GM18517 (cell line): Measurements from ENCODE around the gene HMCN2.

Experiments used
- ATAC-seq: cut with Tn5 transposase; IDR thresholded peaks from one replicate; pipeline ENCODE4 v1.9.1; 2021; ENCODE audit warnings: mild to moderate bottlenecking, moderate library complexity; ENCODE audit not compliant: unreplicated experiment

Gene HMCN2

DNA sequence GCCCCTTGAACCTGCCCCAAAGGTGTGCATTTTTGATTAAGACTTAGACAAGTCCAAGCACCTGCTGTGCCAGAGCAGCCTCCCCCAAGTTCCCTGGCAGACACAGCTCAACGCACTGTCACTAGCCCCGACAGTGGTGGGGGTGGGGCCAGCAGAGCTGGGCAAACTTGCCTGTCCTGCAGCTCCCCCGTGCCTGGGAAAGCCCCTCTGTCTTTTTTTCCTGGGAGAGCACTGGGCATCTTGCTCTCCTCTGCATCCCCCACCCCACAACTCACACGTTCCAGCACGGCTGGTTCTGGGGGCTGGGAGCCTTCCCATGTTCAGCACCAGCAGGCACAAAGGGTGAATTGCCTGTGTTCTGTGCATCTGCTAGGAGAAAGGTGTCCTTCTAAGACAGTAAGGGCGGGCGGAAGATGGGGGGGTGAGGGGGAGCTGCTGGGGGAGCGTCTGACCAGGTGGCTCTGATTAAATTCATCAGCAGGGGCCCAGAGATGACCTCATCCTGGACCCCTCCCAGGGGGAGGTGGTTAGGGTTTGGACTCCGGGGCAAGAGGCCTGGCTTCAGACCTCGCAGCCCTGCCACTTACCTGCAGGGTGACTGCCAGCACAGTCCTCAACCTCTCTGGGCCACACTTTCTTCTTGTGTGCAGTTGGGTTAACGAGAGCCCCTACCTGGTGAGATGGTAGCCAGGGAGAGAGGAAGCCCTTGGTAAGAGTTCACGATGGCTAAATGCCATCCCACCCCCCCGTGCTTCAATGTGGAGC, 23.5 kb downstream of the HMCN2 start:
- no peak for ATAC-seq

DNA sequence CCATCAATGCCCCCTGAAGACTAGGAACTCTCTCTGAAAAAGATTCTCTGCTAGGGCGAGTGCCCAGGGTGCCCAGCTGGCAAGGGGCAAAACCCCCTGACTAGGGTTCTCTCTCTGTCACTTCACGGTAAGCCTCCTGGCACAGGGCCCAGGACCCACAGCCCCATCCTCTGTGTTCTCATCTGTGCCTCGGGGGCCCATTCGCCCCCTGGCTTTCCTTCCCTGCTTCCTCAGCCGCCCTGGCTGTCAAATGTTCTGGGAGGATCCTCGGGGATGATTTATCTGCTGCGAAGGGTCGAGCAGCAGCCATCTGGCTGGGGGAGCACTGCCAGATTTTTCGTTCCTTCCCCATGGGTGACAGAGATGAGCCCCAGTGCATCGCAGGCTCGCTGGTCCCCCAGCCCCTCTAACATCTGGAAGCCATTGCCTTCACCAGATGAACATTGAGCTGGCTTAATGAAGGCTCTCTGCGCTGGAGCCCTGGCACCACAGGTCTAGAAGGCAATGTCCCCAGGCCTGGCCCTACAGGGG, 24.2 kb downstream of the HMCN2 start:
- no peak for ATAC-seq

DNA sequence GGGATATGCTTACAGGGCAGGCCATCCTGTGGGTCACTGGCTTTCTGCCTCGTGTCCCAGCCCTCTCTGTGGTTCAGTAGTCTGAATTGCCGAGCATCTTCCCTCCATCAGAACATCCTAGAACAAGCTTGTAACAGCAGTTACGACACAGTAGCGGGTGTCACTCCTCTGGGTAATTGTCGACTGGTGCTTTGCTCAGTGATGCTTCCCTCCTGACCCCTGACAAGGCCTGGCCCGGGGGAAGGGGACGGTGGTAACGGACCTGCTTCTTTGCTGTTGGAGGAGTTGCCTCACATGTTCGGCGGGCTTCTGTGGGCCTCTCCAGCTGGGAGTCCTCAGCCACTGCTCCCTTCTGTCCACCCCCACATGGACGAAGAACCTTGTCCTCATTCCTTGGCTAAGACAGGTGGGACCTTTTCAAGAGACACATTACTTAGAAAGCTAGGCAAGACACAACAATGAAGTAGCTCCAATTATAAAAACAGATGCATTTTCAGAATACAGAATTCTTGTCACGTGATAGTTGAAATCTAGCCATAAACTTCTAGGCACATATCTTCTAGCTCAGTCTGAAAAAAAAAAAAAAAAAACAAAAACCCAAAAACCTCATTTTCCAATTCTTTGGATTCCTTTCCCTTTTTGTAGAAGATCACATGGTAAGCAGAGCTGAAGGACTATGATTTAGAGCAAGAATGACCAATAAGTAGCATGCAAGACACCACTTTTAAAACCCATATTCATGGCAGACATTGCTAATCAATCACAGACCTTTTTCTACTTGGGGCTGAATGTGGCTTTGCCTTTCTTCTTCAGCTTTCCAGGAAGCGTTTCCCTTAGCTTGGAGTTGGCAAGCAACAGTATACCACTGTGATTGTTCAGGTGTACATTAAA, 25.0 kb downstream of the HMCN2 start:
- ATAC-seq = no peak

DNA sequence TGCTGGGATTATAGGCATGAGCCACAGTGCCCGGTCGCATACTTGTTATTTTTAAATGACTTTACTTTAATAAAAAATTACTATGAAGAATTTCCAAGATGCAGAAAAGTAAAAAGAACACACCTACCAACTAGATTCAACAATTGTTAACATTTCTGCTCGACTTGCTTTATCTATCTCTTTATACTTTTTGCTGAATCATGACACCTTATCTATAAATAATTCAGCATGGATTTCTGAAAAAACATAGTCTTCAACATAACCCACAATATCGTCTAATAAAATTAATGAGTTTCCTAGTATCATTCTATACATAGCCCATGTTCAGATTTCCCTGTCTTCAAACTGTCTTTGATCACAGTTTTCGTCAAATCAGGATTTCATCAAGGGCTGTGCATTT, 25.9 kb downstream of the HMCN2 start:
- ATAC-seq = no peak

DNA sequence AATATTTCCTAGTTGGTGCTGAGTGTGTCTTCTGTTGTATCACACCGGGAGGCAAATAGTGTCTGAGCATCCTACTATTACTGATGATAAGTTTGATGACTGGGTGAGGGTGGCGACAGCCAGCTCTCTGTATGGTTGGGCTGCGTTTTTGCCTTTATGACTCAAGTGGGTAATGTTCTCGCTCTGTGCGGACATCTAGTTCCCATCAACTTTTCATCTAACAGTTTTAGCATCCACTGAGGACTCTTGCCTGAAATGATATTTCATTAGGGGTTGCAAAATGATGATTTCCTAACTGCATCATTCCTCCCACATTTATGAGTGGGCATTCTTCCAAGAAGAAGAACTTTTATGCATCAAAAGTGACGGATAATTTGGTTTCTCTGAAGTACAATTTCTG, 26.5 kb downstream of the HMCN2 start:
- no peak for ATAC-seq

DNA sequence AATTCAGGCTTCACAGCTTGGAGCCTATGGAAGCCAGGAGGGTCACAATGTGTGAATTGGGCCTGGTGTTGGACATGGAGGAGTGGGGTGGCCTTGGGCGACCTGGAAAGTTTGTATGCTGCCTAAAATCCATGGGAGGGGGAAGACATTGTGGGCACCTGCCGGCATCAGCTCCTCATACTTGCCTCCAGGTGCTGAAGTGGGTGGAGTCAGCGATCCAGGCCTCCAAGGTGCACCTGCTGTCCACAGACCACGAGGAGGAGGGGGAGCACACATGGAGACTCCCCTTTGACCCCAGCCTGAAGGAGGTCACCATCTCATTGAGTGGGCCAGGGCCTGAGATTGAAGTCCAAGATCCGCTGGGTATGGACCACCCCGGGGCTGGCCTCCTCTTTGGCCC, 29.1 kb downstream of the HMCN2 start:
- no peak for ATAC-seq

DNA sequence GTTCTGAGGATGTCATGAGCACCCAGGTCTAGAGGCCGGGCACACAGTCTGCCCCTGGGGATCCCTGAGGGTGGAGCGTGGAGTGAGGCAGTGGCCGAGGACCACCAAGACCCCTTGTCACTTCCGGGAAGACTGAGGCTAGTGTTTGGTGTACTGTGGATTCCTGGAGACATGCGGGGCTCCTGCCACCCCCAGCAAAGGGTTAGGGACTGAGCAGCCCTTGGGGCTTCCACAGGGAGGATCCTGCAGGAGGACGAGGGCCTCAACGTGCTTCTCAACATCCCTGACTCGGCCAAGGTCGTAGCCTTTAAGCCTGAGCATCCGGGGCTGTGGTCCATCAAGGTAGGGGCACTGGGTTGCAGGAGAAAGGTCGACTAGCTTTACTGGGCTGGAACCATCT, 29.9 kb downstream of the HMCN2 start:
- ATAC-seq = no peak

DNA sequence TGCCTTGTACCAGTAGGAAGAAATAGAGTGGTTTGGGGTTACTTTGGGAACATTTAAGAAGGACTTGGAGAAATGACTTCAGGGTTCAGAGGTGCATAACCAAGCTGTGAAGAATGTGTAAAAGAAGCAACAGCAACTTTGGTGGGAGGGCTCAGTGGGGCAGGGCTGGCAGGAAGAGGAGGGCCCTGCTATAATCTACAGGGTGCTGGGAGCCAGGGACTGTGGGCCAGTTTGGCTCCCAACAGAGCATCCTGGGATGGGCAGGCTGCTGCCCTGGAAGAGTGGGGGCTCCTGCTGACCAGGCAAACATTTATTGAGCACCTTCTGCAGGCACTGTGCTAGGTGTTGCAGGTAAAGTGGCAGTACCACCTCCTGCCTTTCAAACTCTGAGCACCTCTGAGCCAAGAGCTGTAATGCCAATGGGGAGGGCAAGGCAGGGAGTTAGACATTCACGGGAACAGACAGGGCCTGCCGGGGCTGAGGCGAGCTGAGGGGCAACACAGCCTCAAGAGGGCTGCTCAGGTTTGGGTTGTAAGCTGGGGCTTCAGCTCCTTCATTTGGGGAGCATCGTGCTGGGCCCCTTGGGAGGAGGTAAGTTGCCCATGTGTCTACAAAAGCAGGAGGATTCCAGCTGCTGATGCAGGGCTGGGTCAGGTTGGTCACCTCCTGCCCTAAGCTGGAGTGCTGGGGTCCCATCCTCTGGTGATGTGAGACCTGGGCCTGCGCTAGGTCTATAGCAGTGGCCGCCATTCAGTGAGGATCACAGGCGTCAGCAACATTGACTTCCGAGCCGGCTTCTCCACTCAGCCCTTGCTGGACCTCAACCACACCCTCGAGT, 30.6 kb downstream of the HMCN2 start:
- no peak for ATAC-seq

DNA sequence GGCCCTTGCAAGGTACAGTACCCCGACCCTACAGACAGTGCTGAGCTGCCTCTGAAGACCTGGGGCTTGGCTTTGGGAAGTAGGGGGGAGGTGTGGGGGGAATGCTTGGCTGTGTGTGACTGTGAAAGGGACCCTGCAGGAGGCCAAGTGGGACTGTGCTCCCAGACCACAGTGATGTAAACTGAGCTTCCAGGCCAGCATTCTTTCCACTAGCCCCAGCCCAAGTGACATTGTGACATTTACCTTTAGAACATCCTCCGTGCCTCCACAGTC, 31.2 kb downstream of the HMCN2 start:
- no peak for ATAC-seq

DNA sequence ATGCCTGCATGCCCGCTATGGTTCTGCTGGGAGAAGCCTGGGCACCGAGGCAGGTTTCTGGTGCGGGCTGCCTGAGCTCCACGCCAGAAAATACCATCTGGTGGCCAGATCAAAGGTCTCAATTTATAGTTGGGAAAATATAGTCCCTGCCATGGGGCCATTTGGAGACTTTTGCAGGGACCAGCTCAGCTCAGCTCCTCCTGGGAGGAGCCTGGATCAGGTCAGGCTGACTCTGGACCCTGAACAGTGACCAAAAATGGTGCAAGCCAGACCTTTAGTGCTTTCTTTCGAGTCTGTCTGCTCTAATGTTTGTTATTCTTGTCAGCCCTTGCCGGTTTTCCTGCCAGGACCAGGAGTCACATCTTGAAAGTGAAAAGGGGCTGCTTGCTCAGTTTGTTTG, 31.8 kb downstream of the HMCN2 start:
- ATAC-seq = no peak

DNA sequence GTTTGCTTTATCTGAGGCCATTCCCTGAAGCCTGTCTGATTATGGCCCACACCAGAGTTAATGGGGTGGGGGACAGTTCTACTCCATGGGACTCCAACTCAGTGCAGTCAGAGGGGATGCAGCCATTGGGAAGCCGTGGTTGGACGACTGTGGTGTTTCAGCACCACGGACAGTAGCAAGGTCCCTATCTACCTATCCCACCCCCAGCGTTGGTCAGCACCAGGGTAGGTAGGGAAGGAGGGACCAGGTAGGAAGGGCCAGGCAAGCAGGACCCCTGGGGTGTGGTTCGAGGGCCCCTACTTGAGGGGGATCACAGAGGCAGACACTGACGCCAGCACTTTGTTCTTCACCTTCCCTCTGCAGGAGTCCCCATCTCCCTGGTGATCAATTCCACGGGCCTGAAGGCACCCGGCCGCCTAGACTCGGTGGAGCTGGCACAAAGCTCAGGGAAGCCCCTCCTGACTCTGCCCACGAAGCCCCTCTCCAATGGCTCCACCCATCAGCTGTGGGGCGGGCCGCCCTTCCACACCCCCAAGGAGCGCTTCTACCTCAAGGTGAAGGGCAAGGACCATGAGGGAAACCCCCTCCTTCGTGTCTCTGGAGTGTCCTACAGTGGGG, 33.2 kb downstream of the HMCN2 start:
- no peak for ATAC-seq

DNA sequence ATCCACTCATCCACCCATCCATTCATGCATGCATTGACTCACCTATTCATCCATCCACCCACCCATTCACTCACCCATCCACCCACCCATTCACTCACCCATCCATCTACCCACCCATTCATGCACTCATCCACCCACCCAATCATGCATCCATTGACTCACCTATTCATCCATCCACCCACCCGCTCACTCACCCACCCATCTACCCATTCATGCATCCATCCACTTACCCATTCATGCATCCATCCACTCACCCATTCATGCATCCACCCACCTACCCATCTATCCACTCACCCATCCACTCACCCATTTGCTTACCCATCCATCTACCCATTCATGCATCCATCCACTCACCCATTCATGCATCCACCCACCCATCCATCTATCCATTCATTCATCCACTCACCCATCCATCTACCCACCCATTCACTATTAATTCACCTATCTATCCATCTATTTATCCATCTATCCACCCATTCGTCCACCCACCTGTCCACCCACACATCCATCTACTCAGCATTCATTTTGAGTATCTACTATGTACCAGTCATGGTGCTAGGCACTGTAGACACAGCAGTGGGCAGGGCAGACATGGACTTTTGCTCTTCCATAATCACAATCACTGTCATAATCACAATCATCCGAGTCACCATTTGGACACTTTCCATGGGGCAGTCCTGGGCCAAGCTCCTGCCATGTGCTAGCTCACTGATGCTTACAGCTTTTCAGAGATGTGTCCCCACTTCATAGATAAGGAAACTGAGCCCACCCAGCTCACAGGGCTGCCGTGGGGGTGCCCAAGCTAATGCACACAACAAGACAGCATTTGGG, 34.4 kb downstream of the HMCN2 start:
- ATAC-seq = no peak

DNA sequence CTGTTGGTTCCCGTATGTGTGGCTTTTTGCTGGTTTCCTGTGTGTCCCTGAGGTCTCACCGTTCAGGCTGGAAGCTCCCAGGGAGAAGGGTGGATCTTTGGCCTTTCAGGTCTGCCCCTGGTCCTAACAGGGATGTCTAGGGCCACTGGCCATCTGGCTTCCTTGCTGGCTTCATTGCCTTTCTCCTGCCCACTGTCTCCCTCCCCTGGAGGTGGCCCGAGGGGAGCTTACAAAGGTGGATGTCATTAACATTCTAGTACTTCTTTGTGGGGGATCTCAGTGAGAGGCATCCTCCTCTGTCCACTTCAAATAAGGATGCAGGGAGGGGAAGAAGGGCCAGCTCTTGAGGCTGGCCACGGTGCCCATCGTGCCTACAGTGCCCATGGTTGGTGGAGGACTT, 35.2 kb downstream of the HMCN2 start:
- ATAC-seq = no peak

DNA sequence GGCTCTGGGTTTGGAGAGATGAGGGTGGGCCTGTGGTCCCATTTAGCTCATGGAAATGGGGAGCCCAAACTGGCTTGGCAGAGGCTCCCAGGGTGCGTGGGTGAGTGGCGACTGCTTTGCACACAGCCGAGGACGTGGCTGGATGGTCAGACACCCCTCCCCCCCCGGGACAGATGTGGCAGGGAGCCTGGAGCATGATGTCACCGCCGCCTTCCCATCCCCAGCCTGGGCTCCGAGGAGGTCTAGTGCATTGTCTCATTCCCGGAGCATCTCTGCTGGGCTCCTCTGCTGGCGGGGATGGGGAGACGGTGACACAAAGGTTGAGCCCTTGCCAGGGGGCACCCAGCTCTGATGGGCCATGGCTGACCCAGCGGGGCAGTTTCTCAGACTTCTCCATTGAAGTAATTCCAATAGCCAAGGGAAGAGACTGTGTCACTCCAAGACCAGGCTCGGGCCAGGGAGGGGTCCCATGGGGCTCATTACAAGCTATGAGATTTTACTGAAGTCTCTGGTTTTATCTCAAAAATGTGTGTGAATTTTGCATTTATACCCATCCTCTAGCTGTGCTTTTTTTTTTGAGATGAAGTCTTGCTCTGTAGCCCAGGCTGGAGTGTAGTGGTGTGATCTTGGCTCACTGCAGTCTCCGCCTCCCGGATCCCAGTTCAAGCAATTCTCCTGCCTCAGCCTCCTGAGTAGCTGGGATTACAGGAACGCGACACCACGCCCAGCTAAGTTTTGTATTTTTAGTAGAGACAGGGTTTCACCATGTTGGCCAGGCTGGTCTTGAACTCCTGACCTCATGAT, 36.1 kb downstream of the HMCN2 start:
- no peak for ATAC-seq

DNA sequence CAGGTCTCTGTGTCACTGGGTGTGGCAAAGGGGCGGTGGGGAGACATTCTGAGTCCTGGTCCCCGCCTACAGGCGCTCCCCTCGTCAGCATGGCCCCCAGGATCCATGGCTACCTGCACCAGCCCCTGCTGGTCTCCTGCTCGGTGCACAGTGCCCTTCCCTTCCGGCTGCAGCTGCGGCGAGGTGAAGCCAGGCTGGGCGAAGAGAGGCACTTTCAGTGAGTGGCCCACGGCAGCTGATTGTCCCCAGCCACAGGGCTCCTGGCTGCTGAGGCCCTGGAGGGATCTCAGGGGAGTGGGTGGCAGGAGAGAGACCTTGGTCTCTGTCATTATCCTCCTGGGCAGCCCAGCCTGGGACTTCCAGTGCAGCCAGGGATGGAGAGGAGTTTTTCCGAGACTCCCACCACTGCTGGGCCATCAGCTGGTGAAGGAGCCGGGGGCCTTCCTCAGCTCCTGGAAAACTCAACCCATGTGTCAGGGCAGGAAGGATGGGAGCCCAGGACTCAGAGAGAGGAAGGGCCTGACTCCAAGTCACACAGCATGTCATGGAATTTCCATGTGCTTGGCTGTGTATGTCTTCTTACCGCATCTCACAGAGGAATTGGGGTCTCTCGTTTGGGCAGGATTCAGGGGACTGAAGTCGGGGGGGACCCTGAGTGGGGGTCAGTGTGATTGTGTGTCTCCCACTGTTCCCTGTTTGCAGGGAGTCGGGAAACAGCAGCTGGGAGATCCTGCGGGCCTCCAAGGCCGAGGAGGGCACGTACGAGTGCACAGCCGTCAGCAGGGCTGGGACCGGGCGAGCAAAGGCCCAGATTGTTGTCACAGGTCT, 37.4 kb downstream of the HMCN2 start:
- ATAC-seq = no peak

DNA sequence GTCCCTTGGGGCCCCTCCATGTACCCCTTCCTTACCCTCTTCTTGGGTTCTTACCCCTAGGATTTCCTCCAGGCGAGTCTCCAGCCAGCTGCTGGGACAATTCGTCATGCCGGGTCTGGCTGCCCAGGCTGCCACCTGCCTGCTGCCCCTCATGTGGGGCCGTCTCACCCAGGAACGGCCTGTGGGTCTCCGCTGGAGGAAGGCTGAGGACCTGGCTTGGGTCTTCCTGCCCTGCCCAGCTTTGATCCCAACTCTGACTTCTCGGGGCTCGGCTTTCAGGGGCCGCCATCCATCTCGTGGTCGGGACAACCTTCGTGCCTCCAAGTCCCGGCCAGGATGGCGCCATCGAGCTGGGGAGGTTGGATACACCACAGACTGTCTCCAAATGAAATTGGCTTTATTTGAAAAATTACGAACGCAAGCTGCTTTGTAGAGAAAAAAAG, 38.1 kb downstream of the HMCN2 start:
- ATAC-seq = no peak

DNA sequence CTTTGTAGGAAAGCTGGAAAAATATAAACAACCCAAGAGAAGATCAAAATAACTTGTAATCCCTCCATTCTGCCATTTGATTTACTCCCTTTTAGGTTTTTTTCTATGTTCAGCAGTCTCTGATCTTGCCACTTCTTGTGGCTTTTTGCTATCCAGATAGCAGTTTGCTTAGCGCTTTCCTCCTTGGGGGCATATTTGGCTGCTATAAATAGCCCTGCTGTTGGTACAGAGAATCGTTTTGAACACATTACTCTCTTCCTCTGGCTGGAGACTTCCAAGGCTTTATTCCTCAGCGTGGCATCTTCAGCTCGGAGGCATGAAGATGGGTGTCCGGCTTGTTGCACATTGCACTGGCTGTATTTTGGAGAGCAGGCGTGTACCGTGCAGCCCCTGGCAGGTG, 38.6 kb downstream of the HMCN2 start:
- ATAC-seq = no peak

DNA sequence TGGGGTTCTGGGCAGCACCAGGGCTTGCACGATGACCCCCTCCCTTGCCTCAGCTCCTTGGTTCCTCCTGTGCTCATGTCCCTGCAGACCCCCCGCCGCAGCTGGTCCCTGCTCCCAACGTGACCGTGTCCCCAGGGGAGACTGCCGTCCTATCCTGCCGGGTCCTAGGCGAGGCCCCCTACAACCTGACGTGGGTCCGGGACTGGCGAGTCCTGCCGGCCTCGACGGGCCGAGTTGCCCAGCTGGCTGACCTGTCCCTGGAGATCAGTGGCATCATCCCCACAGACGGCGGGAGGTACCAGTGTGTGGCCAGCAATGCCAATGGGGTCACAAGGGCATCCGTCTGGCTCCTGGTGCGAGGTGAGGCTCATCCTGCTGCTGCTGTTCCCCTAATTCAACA, 39.1 kb downstream of the HMCN2 start:
- ATAC-seq = no peak
